ENCODE measurements around the gene DSCAM.

DSCAM gene

DNA sequence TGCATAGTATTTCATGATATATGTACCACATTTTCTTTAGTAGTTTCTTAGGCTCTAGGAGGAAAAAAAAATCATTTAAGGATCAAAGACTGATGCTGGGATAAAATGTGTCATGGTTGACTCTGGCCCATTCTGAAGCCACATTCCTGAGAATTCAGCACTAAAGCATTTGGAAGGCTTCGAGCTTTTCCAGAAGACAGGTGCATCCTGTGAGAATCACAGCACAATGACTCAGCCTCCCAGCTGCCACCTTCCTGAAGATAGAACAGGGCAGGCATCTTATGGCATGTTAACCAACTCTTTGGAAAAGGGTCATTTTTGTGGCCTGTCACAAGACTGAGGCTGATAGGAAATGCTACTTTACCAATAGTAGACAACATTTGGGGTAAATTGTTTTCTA is 619.9 kb downstream of the DSCAM start:
- no peak for TF ChIP-seq POLR2AphosphoS5 (IDR thresholded peaks at IDR 0.05; ENCODE audit: low read depth, low read length)
- TF ChIP-seq POLR2A (IDR thresholded peaks at IDR 0.05; ENCODE audit: low read depth, low read length) = no peak
- no peak for TF ChIP-seq TAF1 (IDR thresholded peaks at IDR 0.05; ENCODE audit: borderline replicate concordance, low read depth, low read length)
- FAIRE-seq (no peak), DNase-seq (ENCODE audit: insufficient read length) (no peak)

GRCh38 chr21:40215941-40216340 is 631.0 kb downstream of the DSCAM start:
- no peak for FAIRE-seq
- DNase-seq (ENCODE audit: insufficient read length) = no peak
- no peak for TF ChIP-seq POLR2AphosphoS5 (IDR thresholded peaks at IDR 0.05; ENCODE audit: low read depth, low read length)
- TF ChIP-seq POLR2A (IDR thresholded peaks at IDR 0.05; ENCODE audit: low read depth, low read length) = no peak
- no peak for TF ChIP-seq TAF1 (IDR thresholded peaks at IDR 0.05; ENCODE audit: borderline replicate concordance, low read depth, low read length)

- TF ChIP-seq POLR2AphosphoS5 (IDR thresholded peaks at IDR 0.05; ENCODE audit: low read depth, low read length) (no peak), POLR2A (IDR thresholded peaks at IDR 0.05; ENCODE audit: low read depth, low read length) (no peak), TAF1 (IDR thresholded peaks at IDR 0.05; ENCODE audit: borderline replicate concordance, low read depth, low read length) (no peak)
- DNase-seq (ENCODE audit: insufficient read length) = no peak
- FAIRE-seq = no peak
These were observed 636.7 kb downstream of the DSCAM start for GRCh38 chr21:40210251-40210650.

DNA sequence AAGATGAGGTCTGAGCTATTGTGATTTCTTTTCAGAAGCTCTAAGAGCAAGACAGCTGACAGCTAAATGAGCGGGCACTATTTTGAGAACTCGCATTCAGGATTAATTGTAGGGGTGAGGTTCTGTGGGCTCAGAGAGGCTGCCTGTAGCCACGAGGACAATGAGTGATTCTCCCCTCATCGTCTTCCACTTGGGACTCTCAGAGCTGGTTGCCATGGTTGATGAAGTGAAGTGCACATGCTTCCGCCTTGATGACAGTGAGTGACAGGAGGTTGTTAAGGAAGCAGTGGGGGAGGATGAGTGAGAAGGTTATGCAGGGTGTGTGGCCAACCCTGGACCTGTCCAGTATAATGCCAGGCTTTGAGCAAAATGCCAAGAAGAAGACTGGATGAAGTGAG is 638.0 kb downstream of the DSCAM start:
- no peak for TF ChIP-seq POLR2A (IDR thresholded peaks at IDR 0.05; ENCODE audit: low read depth, low read length)
- no peak for TF ChIP-seq TAF1 (IDR thresholded peaks at IDR 0.05; ENCODE audit: borderline replicate concordance, low read depth, low read length)
- no peak for TF ChIP-seq POLR2AphosphoS5 (IDR thresholded peaks at IDR 0.05; ENCODE audit: low read depth, low read length)
- FAIRE-seq (no peak), DNase-seq (ENCODE audit: insufficient read length) (no peak)

GRCh38 chr21:40208206-40208947 is 638.6 kb downstream of the DSCAM start:
- FAIRE-seq (no peak), DNase-seq (ENCODE audit: insufficient read length) (no peak)
- TF ChIP-seq POLR2AphosphoS5 (IDR thresholded peaks at IDR 0.05; ENCODE audit: low read depth, low read length) (no peak), POLR2A (IDR thresholded peaks at IDR 0.05; ENCODE audit: low read depth, low read length) (no peak), TAF1 (IDR thresholded peaks at IDR 0.05; ENCODE audit: borderline replicate concordance, low read depth, low read length) (no peak)

GRCh38 chr21:40200946-40201345 is 646.0 kb downstream of the DSCAM start:
- DNase-seq (ENCODE audit: insufficient read length) (no peak), FAIRE-seq (no peak)
- no peak for TF ChIP-seq POLR2AphosphoS5 (IDR thresholded peaks at IDR 0.05; ENCODE audit: low read depth, low read length)
- TF ChIP-seq TAF1 (IDR thresholded peaks at IDR 0.05; ENCODE audit: borderline replicate concordance, low read depth, low read length) = no peak
- TF ChIP-seq POLR2A (IDR thresholded peaks at IDR 0.05; ENCODE audit: low read depth, low read length) = no peak

DNA sequence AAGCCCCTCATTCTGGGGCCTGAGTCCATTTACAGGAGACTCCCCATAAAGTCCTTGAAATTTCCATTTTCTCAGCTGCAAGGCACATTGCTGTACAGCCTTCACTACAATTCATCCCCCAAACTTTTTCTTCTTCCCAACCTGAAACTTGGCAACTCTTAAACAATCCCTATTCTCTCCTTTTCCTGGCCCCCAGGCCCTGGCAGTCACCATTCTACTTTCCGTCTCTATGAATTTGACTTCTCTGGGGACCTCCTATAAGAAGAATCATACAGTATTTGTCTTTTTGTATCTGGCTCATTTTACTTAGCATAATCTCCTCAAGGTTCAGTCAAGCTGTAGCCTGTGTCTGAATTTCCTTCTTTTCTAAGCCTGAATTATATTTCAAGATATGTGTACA is 646.8 kb downstream of the DSCAM start:
- DNase-seq (ENCODE audit: insufficient read length) (no peak), FAIRE-seq (no peak)
- no peak for TF ChIP-seq TAF1 (IDR thresholded peaks at IDR 0.05; ENCODE audit: borderline replicate concordance, low read depth, low read length)

GRCh38 chr21:40194185-40194980 is 652.6 kb downstream of the DSCAM start:
- TF ChIP-seq TAF1 (IDR thresholded peaks at IDR 0.05; ENCODE audit: borderline replicate concordance, low read depth, low read length) (no peak), POLR2A (IDR thresholded peaks at IDR 0.05; ENCODE audit: low read depth, low read length) (no peak), POLR2AphosphoS5 (IDR thresholded peaks at IDR 0.05; ENCODE audit: low read depth, low read length) (no peak)
- FAIRE-seq (no peak), DNase-seq (ENCODE audit: insufficient read length) (no peak)

- no peak for FAIRE-seq
- no peak for DNase-seq (ENCODE audit: insufficient read length)
- TF ChIP-seq POLR2AphosphoS5 (IDR thresholded peaks at IDR 0.05; ENCODE audit: low read depth, low read length) (no peak), TAF1 (IDR thresholded peaks at IDR 0.05; ENCODE audit: borderline replicate concordance, low read depth, low read length) (no peak), POLR2A (IDR thresholded peaks at IDR 0.05; ENCODE audit: low read depth, low read length) (no peak)
These were observed 655.3 kb downstream of the DSCAM start for GRCh38 chr21:40191616-40192015.

DNA sequence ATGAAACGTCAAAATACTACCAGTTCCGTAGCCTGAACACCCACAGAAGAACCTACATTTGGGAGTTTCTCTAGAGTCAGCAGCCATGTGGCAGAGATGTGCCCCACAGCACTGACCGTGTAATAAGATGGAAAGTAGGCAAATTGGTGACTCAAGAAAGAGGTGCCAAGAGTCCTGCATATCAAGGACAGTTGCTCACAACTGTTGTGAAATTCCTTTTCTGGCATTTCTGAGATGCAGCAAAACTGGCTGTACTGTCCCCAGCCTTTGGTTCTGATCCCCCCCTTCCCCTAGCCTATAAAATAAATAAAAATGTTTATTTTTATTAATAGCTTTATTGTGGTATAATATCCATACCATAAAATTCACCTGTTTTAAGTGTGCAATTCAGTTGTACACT is 655.8 kb downstream of the DSCAM start:
- FAIRE-seq (no peak), DNase-seq (ENCODE audit: insufficient read length) (no peak)
- no peak for TF ChIP-seq POLR2A (IDR thresholded peaks at IDR 0.05; ENCODE audit: low read depth, low read length)
- TF ChIP-seq TAF1 (IDR thresholded peaks at IDR 0.05; ENCODE audit: borderline replicate concordance, low read depth, low read length) = no peak
- no peak for TF ChIP-seq POLR2AphosphoS5 (IDR thresholded peaks at IDR 0.05; ENCODE audit: low read depth, low read length)

- no peak for TF ChIP-seq TAF1 (IDR thresholded peaks at IDR 0.05; ENCODE audit: borderline replicate concordance, low read depth, low read length)
- TF ChIP-seq POLR2AphosphoS5 (IDR thresholded peaks at IDR 0.05; ENCODE audit: low read depth, low read length) = no peak
- no peak for TF ChIP-seq POLR2A (IDR thresholded peaks at IDR 0.05; ENCODE audit: low read depth, low read length)
- DNase-seq (ENCODE audit: insufficient read length) (no peak), FAIRE-seq (no peak)
These were observed 658.9 kb downstream of the DSCAM start for GRCh38 chr21:40187946-40188654.
